ENCODE data around the gene POLR2H.

- TF ChIP-seq EZH2 (IDR thresholded peaks at IDR 0.05; ENCODE audit: insufficient read depth, poor library complexity, severe bottlenecking) (no peak), EZH2phosphoT487 (IDR thresholded peaks at IDR 0.05; ENCODE audit: insufficient read depth, low read depth) (no peak)
Measured at GRCh38 chr3:184391266-184391665, 29.8 kb downstream of the POLR2H start.

All from GM23248 (cell line).